ENCODE results near the gene IPCEF1.

Gene IPCEF1

DNA sequence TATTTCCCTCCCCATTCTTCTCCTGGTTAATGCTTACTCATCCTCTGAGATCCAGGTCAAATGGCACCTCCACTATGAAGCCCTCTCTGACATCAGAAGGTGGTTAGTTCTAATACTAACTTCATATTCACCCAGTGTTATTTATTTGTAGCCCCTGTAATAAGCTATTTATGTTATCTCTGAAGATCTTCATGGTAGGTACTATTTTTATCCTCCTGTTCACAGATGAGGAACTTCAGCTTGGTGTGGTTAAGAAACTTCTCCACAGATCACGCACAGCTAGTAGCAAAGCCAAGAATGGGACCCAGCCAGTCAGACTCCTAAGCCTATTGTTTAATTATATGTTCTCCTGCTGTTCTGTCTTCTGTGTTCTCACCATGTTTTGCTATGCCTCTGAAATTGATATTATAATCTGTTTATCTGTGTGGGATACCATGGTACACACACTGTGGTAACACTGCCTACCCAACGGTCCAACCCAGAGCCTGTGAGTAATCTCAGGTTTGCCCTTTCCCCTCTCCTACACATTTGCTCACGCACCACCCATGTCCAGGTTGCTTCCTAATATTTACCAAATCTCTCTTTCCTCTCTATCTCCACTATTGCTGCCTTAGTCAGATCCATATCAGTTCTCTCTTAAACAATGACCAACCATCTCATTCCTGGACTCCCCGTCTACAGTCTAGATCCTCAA, 98.4 kb downstream of the IPCEF1 start:
- TF ChIP-seq ISL1 (CRISPR knock-in tag; IDR thresholded peaks at IDR 0.05) (no peak), GLIS3 (CRISPR knock-in tag; IDR thresholded peaks at IDR 0.05) (no peak), ZFP3 (CRISPR knock-in tag; IDR thresholded peaks at IDR 0.05) (no peak), SNAI2 (CRISPR knock-in tag; IDR thresholded peaks at IDR 0.05) (no peak), PATZ1 (CRISPR knock-in tag; IDR thresholded peaks at IDR 0.05; ENCODE audit: borderline replicate concordance) (no peak)
- no peak for ATAC-seq

DNA sequence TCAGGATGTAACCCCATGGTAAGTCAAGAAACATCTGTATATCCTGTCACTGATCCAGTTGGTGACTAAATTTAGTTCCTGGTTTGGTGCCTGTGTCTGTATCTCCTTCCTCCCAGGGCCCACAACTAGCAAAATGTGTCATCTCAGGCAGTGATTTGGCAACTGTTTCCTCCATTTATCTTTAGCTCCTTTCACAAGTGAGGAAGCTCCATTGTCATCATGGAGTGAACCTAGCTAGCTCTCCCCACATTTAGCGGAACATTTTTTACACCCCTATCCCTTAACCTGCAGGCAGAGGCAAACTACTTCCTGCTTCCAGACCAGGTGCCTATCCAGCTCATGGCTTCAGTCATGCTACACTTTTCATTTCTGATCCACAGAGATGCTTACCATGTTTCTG, 99.5 kb downstream of the IPCEF1 start:
- no peak for ATAC-seq
- TF ChIP-seq TOX (CRISPR knock-in tag; IDR thresholded peaks at IDR 0.05; ENCODE audit: borderline replicate concordance) (no peak), TCF4 (CRISPR knock-in tag; IDR thresholded peaks at IDR 0.05; ENCODE audit: borderline replicate concordance) (no peak), PATZ1 (CRISPR knock-in tag; IDR thresholded peaks at IDR 0.05; ENCODE audit: borderline replicate concordance) (no peak), ZNF70 (CRISPR knock-in tag; IDR thresholded peaks at IDR 0.05) (no peak), BACH2 (CRISPR knock-in tag; IDR thresholded peaks at IDR 0.05; ENCODE audit: borderline replicate concordance) (no peak), OSR1 (CRISPR knock-in tag; IDR thresholded peaks at IDR 0.05) (no peak), ZC3H10 (CRISPR knock-in tag; IDR thresholded peaks at IDR 0.05) (no peak), ZNF8 (CRISPR knock-in tag; IDR thresholded peaks at IDR 0.05) (no peak), ISL1 (CRISPR knock-in tag; IDR thresholded peaks at IDR 0.05) (no peak), PPARA (CRISPR knock-in tag; IDR thresholded peaks at IDR 0.05; ENCODE audit: borderline replicate concordance) (no peak), ZFP30 (CRISPR knock-in tag; IDR thresholded peaks at IDR 0.05) (no peak), CREB5 (CRISPR knock-in tag; IDR thresholded peaks at IDR 0.05; ENCODE audit: low read depth) (no peak), ZFP3 (CRISPR knock-in tag; IDR thresholded peaks at IDR 0.05) (no peak), CSRNP3 (CRISPR knock-in tag; IDR thresholded peaks at IDR 0.05) (no peak)
- TF ChIP-seq, protein P1, sequence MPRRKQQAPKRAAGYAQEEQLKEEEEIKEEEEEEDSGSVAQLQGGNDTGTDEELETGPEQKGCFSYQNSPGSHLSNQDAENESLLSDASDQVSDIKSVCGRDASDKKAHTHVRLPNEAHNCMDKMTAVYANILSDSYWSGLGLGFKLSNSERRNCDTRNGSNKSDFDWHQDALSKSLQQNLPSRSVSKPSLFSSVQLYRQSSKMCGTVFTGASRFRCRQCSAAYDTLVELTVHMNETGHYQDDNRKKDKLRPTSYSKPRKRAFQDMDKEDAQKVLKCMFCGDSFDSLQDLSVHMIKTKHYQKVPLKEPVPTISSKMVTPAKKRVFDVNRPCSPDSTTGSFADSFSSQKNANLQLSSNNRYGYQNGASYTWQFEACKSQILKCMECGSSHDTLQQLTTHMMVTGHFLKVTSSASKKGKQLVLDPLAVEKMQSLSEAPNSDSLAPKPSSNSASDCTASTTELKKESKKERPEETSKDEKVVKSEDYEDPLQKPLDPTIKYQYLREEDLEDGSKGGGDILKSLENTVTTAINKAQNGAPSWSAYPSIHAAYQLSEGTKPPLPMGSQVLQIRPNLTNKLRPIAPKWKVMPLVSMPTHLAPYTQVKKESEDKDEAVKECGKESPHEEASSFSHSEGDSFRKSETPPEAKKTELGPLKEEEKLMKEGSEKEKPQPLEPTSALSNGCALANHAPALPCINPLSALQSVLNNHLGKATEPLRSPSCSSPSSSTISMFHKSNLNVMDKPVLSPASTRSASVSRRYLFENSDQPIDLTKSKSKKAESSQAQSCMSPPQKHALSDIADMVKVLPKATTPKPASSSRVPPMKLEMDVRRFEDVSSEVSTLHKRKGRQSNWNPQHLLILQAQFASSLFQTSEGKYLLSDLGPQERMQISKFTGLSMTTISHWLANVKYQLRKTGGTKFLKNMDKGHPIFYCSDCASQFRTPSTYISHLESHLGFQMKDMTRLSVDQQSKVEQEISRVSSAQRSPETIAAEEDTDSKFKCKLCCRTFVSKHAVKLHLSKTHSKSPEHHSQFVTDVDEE (CRISPR knock-in tag; IDR thresholded peaks at IDR 0.05) = no peak

DNA sequence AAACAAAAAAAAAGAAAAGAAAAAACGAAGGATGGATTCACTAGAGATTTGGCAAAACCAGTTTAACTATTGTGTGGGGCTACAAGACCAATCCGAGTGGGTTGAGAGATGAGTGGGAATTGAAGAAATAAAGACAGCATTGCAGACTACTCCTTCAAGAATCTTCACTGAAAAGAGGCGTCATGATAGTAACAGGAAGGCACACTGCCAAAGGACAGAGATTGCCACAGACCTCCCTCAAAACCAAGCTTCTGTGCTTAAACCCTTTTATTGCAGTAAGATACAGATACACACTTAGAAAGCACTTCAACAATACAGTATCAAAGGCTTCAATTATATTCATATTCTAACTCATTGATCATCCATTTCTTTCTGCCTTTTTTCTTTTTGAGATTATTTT, 103.9 kb downstream of the IPCEF1 start:
- no peak for ATAC-seq
- no peak for TF ChIP-seq ISL1 (CRISPR knock-in tag; IDR thresholded peaks at IDR 0.05)
- no peak for TF ChIP-seq BACH2 (CRISPR knock-in tag; IDR thresholded peaks at IDR 0.05; ENCODE audit: borderline replicate concordance)
- TF ChIP-seq ZNF8 (CRISPR knock-in tag; IDR thresholded peaks at IDR 0.05) = no peak
- TF ChIP-seq PATZ1 (CRISPR knock-in tag; IDR thresholded peaks at IDR 0.05; ENCODE audit: borderline replicate concordance) = no peak
- no peak for TF ChIP-seq CREB5 (CRISPR knock-in tag; IDR thresholded peaks at IDR 0.05; ENCODE audit: low read depth)
- TF ChIP-seq, protein P1 (CRISPR knock-in tag; IDR thresholded peaks at IDR 0.05) = no peak
- no peak for TF ChIP-seq OSR1 (CRISPR knock-in tag; IDR thresholded peaks at IDR 0.05)
- TF ChIP-seq TOX (CRISPR knock-in tag; IDR thresholded peaks at IDR 0.05; ENCODE audit: borderline replicate concordance) = no peak
- no peak for TF ChIP-seq ZNF565 (CRISPR knock-in tag; conservative IDR thresholded peaks at IDR 0.05; ENCODE audit: low read depth)
- TF ChIP-seq TCF4 (CRISPR knock-in tag; IDR thresholded peaks at IDR 0.05; ENCODE audit: borderline replicate concordance) = no peak
- TF ChIP-seq ZC3H10 (CRISPR knock-in tag; IDR thresholded peaks at IDR 0.05) = no peak
- TF ChIP-seq RARB (CRISPR knock-in tag; IDR thresholded peaks at IDR 0.05) = no peak
- no peak for TF ChIP-seq ZFP3 (CRISPR knock-in tag; IDR thresholded peaks at IDR 0.05)
- TF ChIP-seq CSDC2 (CRISPR knock-in tag; IDR thresholded peaks at IDR 0.05) = no peak
